Endothelial cell of umbilical vein (primary cell): ENCODE measurements around the gene SMOC2. TPM values are rescaled to one million over a fixed set of nuclear protein-coding genes. Genes with fewer than 3 reads are reported as not detected.

Source experiments
- BruUV-seq: library from RNA; stranded (reverse); fragments of 400-500 nt; replicated peaks from 2 replicates; lab custom pipeline; 2021; lab: Mats Ljungman, UMichigan
- CTCF ChIA-PET: fragments of 300-600, 350-600 bp; sonication (Branson Sonifier 250); formaldehyde crosslinking; loops from one replicate; lab custom pipeline; 2021; ENCODE audit warnings: antibody characterized with exemption, inconsistent platforms; lab: Charles Lee
- POLR2A ChIA-PET: fragments of 300-600, 350-600 bp; sonication (Branson Sonifier 250); formaldehyde crosslinking; loops from one replicate; lab custom pipeline; 2021; ENCODE audit warnings: antibody characterized with exemption, inconsistent platforms; lab: Charles Lee
- DNase-seq: peaks from one replicate; pipeline ENCODE4 v3.0.0-alpha.2; 2011; ENCODE audit warnings: low read depth, low spot score
- FAIRE-seq: peaks from 2 replicates; lab custom pipeline; 2011; peaks lifted over from hg19 to GRCh38; lab: Jason Lieb, UNC
- H2AFZ ChIP-seq: 2 replicates; pipeline ENCODE4 v1.6.0; 2012; ENCODE audit warnings: low read depth, low read length, control low read depth, inconsistent platforms
- H3K27ac ChIP-seq: 2 replicates; pipeline ENCODE4 v1.5.1; 2011; ENCODE audit warnings: low read depth, mild to moderate bottlenecking, control low read depth, low read length, moderate library complexity; ENCODE audit not compliant: insufficient read depth
- H3K27me3 ChIP-seq, 2 experiments: 2 replicates each; pipeline versions ENCODE4 v1.6.0 to v1.6.1; 2011; ENCODE audit warnings: low read length in 2 of 2, mixed read lengths in 1 of 2; ENCODE audit not compliant: control insufficient read depth in 2 of 2, insufficient read depth in 2 of 2
- H3K36me3 ChIP-seq, 2 experiments: 2 replicates in 1 of 2; 3 replicates in 1 of 2; pipeline ENCODE4 v1.5.1; 2011; ENCODE audit warnings: low read length in 2 of 2, mild to moderate bottlenecking in 1 of 2, moderate library complexity in 1 of 2; ENCODE audit not compliant: control insufficient read depth in 2 of 2, insufficient read depth in 2 of 2; ENCODE audit errors: extremely low read depth in 1 of 2
- H3K4me1 ChIP-seq: 3 replicates; pipeline ENCODE4 v1.5.1; 2011; ENCODE audit warnings: mild to moderate bottlenecking, low read length; ENCODE audit not compliant: control insufficient read depth, insufficient read depth; ENCODE audit errors: extremely low read depth
- H3K4me2 ChIP-seq: 2 replicates; pipeline ENCODE4 v1.6.1; 2011; ENCODE audit warnings: low read length, control low read depth, mixed read lengths; ENCODE audit not compliant: insufficient read depth
- H3K4me3 ChIP-seq, 3 experiments: fragments of 200-600 bp in 1 of 3; sonication (generic), shearing (Covaris generic) in 1 of 3; replicated peaks in 1 of 3; 2 replicates each; pipeline ENCODE4 v1.5.1; 2011 to 2016; ENCODE audit warnings: control low read depth in 3 of 3, low read length in 3 of 3, mild to moderate bottlenecking in 2 of 3, inconsistent platforms in 1 of 3, low read depth in 1 of 3, moderate library complexity in 1 of 3; ENCODE audit not compliant: insufficient read depth in 1 of 3
- H3K79me2 ChIP-seq: 2 replicates; pipeline ENCODE4 v1.6.0; 2012; ENCODE audit warnings: low read length, inconsistent platforms; ENCODE audit not compliant: control insufficient read depth, insufficient read depth
- H3K9ac ChIP-seq: replicated peaks from 2 replicates; pipeline ENCODE3; 2011; ENCODE audit warnings: low read length, control low read depth; ENCODE audit not compliant: insufficient read depth; ENCODE audit errors: extremely low read depth
- H3K9me1 ChIP-seq: replicated peaks from 3 replicates; pipeline ENCODE4 v1.6.0; 2011; ENCODE audit warnings: mild to moderate bottlenecking, low read length; ENCODE audit not compliant: control insufficient read depth, insufficient read depth; ENCODE audit errors: extremely low read depth
- H3K9me3 ChIP-seq: replicated peaks from 2 replicates; pipeline ENCODE4 v1.5.1; 2012; ENCODE audit warnings: low read length, inconsistent platforms; ENCODE audit not compliant: control insufficient read depth, insufficient read depth
- H4K20me1 ChIP-seq: replicated peaks from 2 replicates; pipeline ENCODE3; 2011; ENCODE audit warnings: mild to moderate bottlenecking, low read length; ENCODE audit not compliant: control insufficient read depth, insufficient read depth; ENCODE audit errors: extremely low read depth
- CTCF ChIP-seq, 2 donors: IDR thresholded peaks; 1 replicate in 1 of 2; 2 replicates in 1 of 2; pipeline ENCODE4 v1.5.1; 2011; ENCODE audit warnings: low read length in 2 of 2, mild to moderate bottlenecking in 2 of 2, moderate library complexity in 2 of 2, control low read depth in 1 of 2, inconsistent platforms in 1 of 2, low read depth in 1 of 2; ENCODE audit not compliant: insufficient read depth in 1 of 2; ENCODE audit errors: extremely low read depth in 1 of 2
- EZH2 ChIP-seq: IDR thresholded peaks from 2 replicates; pipeline ENCODE4 v1.6.1; 2012; ENCODE audit warnings: borderline replicate concordance, low read depth, mild to moderate bottlenecking, moderate library complexity, low read length, inconsistent platforms; ENCODE audit not compliant: severe bottlenecking
- FOS ChIP-seq: IDR thresholded peaks from 2 replicates; pipeline ENCODE4 v1.6.1; 2011; ENCODE audit warnings: mild to moderate bottlenecking, low read length, moderate library complexity, borderline replicate concordance; ENCODE audit not compliant: insufficient read depth
- GATA2 ChIP-seq: IDR thresholded peaks from 2 replicates; pipeline ENCODE4 v1.7.0; 2011; ENCODE audit warnings: low read depth, mild to moderate bottlenecking, moderate library complexity, mixed read lengths, low read length; ENCODE audit not compliant: insufficient read length, insufficient read depth
- JUN ChIP-seq: IDR thresholded peaks from 2 replicates; pipeline ENCODE4 v1.6.1; 2011; ENCODE audit warnings: borderline replicate concordance, low read depth; ENCODE audit not compliant: insufficient read length, insufficient read depth
- MAX ChIP-seq: IDR thresholded peaks from 2 replicates; pipeline ENCODE4 v1.6.1; 2011; ENCODE audit not compliant: insufficient read depth, insufficient read length
- MYC ChIP-seq: IDR thresholded peaks from one replicate; pipeline ENCODE4 v1.6.1; 2011; ENCODE audit warnings: mild to moderate bottlenecking, low read depth, low read length
- POLR2A ChIP-seq: IDR thresholded peaks from 2 replicates; pipeline ENCODE4 v1.6.1; 2012; ENCODE audit warnings: low read depth, mild to moderate bottlenecking, control low read depth, low read length
- POLR2AphosphoS5 ChIP-seq: IDR thresholded peaks from 2 replicates; pipeline ENCODE4 v1.6.1; 2012; ENCODE audit warnings: low read depth, mild to moderate bottlenecking, control low read depth, low read length, moderate library complexity; ENCODE audit not compliant: insufficient read depth
- dilution Hi-C: fragments of 300-500 bp; cut with MboI; formaldehyde crosslinking; loops from one replicate; pipeline ENCODE4 v1.15.0; 2019; ENCODE audit warnings: low sequenced_read_pairs; ENCODE audit not compliant: extremely low pct_ligation_motif_present
- intact Hi-C: fragments of 100-400 bp; cut with micrococcal nuclease; formaldehyde crosslinking; loops from one replicate; pipeline ENCODE4 v1.10.0; 2022
- polyA plus RNA-seq, 4 experiments: library from polyadenylated mRNA; depleted of rRNA in 3 of 4; stranded (reverse) in 3 of 4; unstranded in 1 of 4; fragments of >200 nt; gene quantifications; 2 replicates each; pipeline versions ENCODE4 v1.2.1 to v1.2.3, GENCODE V29; 2011 to 2012; ENCODE audit warnings: missing spikeins in 1 of 4
- total RNA-seq: library from RNA; stranded (reverse); gene quantifications from 2 replicates; pipeline ENCODE4 v1.2.3, GENCODE V29; 2021

SMOC2 gene
- total and polyA plus RNA-seq, 2 donors (not counting 3 experiments of a cell fraction or from before 2014, with no cell fraction given), result not detected

- Histone ChIP-seq H3K9me3 (no peaks in the 10 kb centered on the region), H3K9ac (no peak overlapping the region), H3K4me1 (no peaks in the 10 kb centered on the region), H3K36me3 (no peaks in the 10 kb centered on the region), H3K4me2 (no peak overlapping the region), H2AFZ (no peak overlapping the region), H3K79me2 (no peaks in the 10 kb centered on the region), H3K27ac (no peak overlapping the region), H3K9me1 (no peaks in the 10 kb centered on the region), H4K20me1 (no peaks in the 10 kb centered on the region), H3K27me3 (no peaks in the 10 kb centered on the region), H3K4me3 (no peak overlapping the region)
- intact Hi-C loops (no loop called here), dilution Hi-C loops (no loop called here)
- ChIA-PET CTCF (no interaction called here), POLR2A (no interaction called here)
- DNase-seq (no peak), FAIRE-seq (no peak)
- TF ChIP-seq POLR2AphosphoS5, result no peak
- no peak for TF ChIP-seq FOS
- no peak for TF ChIP-seq EZH2
- no peak for TF ChIP-seq JUN
- no peak for TF ChIP-seq MAX
- TF ChIP-seq GATA2, result no peak
- no peak for TF ChIP-seq POLR2A
- TF ChIP-seq MYC, result no peak
- no peak for TF ChIP-seq CTCF (IDR thresholded peaks at IDR 0.05; ENCODE audit: extremely low read depth in 1 of 2, insufficient read depth in 1 of 2, low read depth in 1 of 2, low read length in 2 of 2)
- no TSS peak for BruUV-seq
These were observed 27.1 kb upstream of the SMOC2 start for GRCh38 chr6:168413856-168414255.
